Measurements from ENCODE around the gene ROPN1B.
"Not testable (repeated sequence)": the region's sequence is repeated elsewhere in the genome, so short reads cannot be mapped to it uniquely, and the experiment has no call there.

DNA sequence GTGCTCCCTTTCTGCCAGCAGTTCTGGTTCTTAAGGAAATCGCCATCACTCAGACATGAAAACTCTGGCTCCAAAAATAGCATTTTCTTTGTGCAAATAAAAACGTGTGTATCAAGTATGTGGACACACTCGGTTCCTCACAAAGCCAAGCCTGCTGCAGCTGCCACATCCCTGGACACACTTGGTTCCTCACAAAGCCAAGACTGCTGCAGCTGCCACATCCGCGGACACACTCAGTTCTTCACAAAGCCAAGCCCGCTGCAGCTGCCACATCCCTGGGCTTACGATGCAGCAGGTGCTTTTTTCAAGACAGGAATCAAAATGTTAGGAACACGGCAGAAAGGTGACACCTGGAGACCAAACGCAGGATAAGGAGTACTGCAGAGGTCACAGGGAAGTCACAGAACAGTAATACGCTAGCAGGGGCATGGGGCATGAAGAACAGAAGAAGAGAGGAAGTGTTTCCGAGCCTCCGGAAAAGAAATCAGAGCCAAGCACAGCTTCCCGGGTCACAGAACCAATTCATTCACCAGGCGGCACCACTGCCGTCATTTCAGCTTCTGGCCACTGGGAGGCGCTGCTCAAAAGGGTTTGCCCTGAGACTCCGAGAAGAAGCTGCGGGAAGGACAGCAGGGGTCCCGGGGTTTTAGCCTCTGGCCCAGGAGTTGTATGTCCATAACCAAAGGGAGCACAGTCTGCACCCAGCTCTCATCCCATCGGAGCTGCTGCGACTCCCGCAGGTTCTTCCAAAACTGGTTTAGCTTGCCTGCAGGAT lies 40.0 kb upstream of the ROPN1B start:
- TF ChIP-seq, protein P1, sequence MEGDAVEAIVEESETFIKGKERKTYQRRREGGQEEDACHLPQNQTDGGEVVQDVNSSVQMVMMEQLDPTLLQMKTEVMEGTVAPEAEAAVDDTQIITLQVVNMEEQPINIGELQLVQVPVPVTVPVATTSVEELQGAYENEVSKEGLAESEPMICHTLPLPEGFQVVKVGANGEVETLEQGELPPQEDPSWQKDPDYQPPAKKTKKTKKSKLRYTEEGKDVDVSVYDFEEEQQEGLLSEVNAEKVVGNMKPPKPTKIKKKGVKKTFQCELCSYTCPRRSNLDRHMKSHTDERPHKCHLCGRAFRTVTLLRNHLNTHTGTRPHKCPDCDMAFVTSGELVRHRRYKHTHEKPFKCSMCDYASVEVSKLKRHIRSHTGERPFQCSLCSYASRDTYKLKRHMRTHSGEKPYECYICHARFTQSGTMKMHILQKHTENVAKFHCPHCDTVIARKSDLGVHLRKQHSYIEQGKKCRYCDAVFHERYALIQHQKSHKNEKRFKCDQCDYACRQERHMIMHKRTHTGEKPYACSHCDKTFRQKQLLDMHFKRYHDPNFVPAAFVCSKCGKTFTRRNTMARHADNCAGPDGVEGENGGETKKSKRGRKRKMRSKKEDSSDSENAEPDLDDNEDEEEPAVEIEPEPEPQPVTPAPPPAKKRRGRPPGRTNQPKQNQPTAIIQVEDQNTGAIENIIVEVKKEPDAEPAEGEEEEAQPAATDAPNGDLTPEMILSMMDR (IDR thresholded peaks at IDR 0.05): peak in 11 of 12 donors; percentile 25 to 78 (median 69)
- not testable (repeated sequence) for TF ChIP-seq POLR2A (IDR thresholded peaks at IDR 0.05)
